Fibroblast of pulmonary artery (primary cell): ENCODE data around the gene THEMIS2.
"Not testable (repeated sequence)": the region's sequence is repeated elsewhere in the genome, so short reads cannot be mapped to it uniquely, and the experiment has no call there.

ENCODE experiments used
- DNase-seq: peaks from one replicate; pipeline ENCODE4 v3.0.0-alpha.2; 2010; ENCODE audit warnings: low read depth
- H3K4me3 ChIP-seq: replicated peaks from 2 replicates; pipeline ENCODE4 v1.5.1; 2011; ENCODE audit warnings: low read depth, mild to moderate bottlenecking, control low read depth, low read length, moderate library complexity
- TF ChIP-seq, protein P1 (sequence below): IDR thresholded peaks from 2 replicates; pipeline ENCODE4 v1.5.1; 2011; ENCODE audit warnings: mild to moderate bottlenecking, control low read depth, low read length, inconsistent platforms; ENCODE audit errors: missing control alignments

THEMIS2 gene

DNA sequence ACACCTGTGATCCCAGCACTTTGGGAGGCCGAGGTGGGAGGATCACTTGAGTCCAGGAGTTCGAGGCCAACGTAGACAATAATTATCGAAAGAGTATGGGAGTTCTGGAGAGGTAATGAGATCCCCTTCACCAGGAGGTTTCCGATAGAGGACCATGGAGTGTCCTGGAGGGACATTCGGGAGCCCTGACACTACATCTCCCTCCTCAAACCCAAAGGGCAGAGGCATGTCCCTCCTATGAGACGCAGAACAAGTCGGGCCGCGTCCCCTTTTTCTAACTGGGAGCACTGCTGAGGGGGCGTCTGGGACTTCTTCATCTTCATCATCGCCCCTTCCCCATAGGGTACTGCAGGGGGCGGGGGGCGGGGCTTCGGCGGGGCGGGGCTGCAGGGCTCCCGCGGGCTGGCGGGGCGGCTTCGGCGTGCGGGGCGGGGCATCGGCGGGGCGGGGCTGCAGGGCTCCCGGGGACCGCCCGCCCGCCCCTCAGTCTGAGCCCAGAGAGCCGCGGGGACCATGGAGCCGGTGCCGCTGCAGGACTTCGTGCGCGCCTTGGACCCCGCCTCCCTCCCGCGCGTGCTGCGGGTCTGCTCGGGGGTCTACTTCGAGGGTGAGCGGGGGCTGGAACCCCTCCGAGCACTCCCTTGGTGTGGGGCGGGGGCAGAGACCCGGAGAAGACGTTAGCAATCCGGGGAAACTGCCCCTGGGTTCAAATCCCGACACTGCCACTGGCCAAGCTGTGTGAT lies at the start of gene THEMIS2:
THEMIS2 (plus strand) TSS at position 486 of the 743 bp plus-strand sequence; CDS start at position 514, 28 bp downstream.
- TF ChIP-seq, protein P1, sequence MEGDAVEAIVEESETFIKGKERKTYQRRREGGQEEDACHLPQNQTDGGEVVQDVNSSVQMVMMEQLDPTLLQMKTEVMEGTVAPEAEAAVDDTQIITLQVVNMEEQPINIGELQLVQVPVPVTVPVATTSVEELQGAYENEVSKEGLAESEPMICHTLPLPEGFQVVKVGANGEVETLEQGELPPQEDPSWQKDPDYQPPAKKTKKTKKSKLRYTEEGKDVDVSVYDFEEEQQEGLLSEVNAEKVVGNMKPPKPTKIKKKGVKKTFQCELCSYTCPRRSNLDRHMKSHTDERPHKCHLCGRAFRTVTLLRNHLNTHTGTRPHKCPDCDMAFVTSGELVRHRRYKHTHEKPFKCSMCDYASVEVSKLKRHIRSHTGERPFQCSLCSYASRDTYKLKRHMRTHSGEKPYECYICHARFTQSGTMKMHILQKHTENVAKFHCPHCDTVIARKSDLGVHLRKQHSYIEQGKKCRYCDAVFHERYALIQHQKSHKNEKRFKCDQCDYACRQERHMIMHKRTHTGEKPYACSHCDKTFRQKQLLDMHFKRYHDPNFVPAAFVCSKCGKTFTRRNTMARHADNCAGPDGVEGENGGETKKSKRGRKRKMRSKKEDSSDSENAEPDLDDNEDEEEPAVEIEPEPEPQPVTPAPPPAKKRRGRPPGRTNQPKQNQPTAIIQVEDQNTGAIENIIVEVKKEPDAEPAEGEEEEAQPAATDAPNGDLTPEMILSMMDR: no peak
- H3K4me3 ChIP-seq: peak within 1 kb of the TSS; percentile 72
- peak; percentile 33 for DNase-seq

DNA sequence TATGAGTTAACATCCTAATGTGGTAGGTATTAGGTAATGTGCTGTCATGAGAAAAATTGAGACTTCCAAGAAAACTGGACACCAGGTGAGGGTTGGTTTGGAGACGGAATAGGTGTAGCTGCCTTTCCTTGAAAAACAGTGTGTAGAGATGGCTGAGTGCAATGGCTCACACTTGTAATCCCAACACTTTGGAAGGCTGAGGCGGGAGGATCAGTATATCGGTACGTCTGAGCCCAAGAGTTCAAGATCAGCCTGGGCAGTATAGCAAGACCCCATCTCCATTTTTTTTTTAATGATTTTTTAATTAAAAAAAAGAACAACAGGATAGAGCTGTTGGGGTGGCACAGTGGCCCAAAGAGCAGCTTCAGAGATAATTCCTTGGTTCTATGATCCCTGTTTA lies 48.6 kb upstream of the THEMIS2 start:
- TF ChIP-seq, protein P1: no peak
- DNase-seq: no peak
- no peak overlapping the region for H3K4me3 ChIP-seq

DNA sequence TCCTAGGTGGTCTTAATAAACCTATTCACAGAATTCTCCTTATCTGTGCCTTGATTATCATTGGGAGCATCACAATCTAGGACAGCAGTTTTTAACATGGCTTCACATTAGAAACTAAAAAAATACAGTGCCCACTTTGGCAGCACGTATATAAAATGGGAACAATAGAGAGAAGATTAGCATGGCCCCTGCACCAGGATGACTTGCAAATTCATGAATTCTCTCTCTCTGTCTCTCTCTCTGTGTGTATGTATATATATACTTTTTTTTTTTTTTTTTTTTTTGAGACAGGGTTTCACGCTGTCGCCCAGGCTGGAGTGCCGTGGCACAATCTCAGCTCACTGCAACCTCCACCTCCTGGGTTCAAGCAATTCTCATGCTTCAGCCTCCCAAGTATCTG lies 47.9 kb upstream of the THEMIS2 start:
- TF ChIP-seq, protein P1: no peak
- no peak for DNase-seq

DNA sequence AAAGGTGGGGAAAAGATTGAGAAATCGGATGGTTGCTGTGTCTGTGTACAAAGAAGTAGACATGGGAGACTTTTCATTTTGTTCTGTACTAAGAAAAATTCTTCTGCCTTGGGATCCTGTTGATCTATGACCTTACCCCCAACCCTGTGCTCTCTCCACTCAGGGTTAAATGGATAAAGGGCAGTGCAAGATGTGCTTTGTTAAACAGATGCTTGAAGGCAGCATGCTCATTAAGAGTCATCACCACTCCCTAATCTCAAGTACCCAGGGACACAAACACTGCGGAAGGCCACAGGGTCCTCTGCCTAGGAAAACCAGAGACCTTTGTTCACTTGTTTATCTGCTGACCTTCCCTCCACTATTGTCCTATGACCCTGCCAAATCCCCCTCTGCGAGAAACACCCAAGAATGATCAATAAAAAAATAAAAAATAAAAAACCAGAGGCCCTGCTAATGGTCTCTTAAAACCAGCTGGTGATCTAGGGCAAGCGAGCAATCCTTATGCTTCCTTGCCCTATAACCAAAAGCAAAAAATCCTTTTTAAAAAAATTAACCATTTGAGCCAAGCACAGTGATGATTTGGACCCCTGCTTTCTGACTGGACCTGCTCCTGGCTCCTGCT lies 42.9 kb upstream of the THEMIS2 start:
- not testable (repeated sequence) for H3K4me3 ChIP-seq

More for the DNA sequence above, 47.9 kb upstream of the THEMIS2 start:
- no peak overlapping the region for H3K4me3 ChIP-seq

DNA sequence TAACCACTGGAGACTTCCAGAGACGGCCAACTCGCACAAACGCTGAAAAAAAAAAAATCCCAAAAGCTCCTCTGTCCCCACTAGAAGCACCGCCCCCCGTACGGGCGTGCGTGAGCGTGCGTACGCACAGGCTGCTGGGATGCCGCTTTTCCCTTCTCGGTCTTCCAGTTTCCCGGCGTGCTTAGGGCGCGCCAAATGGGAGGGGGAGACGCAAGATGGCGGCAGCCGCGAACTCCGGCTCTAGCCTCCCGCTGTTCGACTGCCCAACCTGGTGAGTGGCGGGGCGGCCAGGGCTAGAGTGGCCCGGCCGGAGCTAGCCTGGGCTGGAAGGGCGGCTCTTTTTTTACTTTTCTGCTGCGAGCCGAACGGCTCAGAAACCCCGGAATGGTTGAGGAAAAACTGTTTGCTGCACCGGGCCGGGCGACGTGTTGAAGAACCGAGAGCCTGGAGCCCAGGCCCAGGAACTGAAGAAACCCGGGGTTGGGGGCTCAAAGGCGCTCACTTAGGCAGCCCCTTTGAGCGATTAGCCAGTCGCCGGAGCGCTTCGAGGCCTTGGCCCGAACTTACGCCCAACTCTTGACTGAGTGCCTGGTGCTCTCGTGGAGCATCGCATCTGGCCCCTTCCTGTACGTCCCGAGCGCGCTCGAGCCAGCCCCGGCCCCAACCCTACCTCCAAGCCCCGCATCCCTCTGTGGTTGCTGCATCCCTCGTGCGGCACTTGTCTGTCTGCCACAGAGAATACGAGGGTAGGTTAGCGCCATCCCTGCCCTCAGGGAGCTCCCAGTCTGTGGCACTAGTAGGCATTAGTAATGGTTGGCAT lies 41.5 kb upstream of the THEMIS2 start, which contains the start of gene PPP1R8:
PPP1R8 (plus strand) TSS at position 162 of the 820 bp plus-strand sequence; CDS start at position 216, 54 bp downstream.
- TF ChIP-seq, protein P1: no peak
- peak; percentile 96 for DNase-seq
- H3K4me3 ChIP-seq: peak within 1 kb of the TSS; percentile 96

More for the DNA sequence above, 42.9 kb upstream of the THEMIS2 start:
- not testable (repeated sequence) for DNase-seq

DNA sequence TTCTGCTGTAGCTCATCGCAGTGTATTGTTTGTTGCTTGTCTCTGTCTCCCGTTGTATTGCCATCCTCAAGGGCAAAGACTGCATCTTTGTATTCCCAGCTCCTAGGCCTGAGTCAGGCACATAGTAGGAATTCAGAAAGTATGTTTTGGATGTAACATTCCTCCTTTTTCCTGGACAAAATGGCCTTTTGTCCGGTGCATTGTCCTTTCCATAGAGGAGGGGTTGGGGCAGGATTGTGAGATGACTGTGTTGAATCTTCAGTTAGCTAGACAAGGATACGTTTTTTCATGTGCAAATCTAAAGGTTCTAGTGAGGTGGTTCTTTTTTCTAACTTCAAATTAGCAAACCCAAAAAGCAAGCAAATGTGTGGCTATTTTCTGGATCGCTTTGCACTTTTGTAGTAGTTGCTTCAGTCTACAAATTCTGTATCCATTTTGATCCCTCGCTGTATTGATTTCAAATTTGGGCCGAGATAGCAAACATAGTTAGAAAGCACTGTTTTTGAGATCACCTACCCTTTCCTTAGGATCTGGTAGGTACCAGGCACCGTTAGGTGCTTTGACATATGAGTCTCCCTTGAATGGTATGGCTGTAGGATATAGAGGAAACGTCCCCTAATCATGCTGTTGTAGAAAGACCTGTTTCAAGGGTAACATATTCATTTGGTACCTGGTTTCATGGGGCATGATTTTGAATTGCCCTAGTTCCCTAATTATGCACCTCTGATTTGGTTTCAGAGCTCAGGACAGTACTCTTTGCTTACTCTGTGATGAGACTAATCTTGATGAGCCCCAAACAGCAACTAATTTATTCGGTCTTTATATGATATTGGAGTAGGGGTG lies 40.6 kb upstream of the THEMIS2 start:
- TF ChIP-seq, protein P1: no peak
- peak; percentile 13 for DNase-seq

More for the DNA sequence above, 40.6 kb upstream of the THEMIS2 start:
- peak overlapping the region; percentile 96 for H3K4me3 ChIP-seq
